Activated naive CD8-positive, alpha-beta T cell treated with anti-CD3 and anti-CD28 coated beads for 36 hours (primary cell): ENCODE results near the gene MMP21. TPM values are rescaled to one million over a fixed set of nuclear protein-coding genes. Genes with fewer than 3 reads are reported as not detected.

ENCODE experiments used
- DNase-seq: peaks from one replicate; pipeline ENCODE4 v3.0.0; 2021
- H3K27ac Mint-ChIP-seq: one replicate; pipeline ENCODE4 v1.8.0; 2022; ENCODE audit warnings: mild to moderate bottlenecking, moderate library complexity, mixed read lengths
- H3K27me3 Mint-ChIP-seq: one replicate; pipeline ENCODE4 v1.8.0; 2022; ENCODE audit warnings: mild to moderate bottlenecking, mixed read lengths
- H3K36me3 Mint-ChIP-seq: one replicate; pipeline ENCODE4 v1.8.0; 2021; ENCODE audit warnings: mild to moderate bottlenecking, mixed read lengths
- H3K4me1 Mint-ChIP-seq: one replicate; pipeline ENCODE4 v1.8.0; 2021; ENCODE audit warnings: mixed read lengths
- H3K4me3 Mint-ChIP-seq: one replicate; pipeline ENCODE4 v1.8.0; 2022; ENCODE audit warnings: mild to moderate bottlenecking, moderate library complexity, mixed read lengths
- H3K9me3 Mint-ChIP-seq: one replicate; pipeline ENCODE4 v1.8.0; 2022; ENCODE audit warnings: mixed read lengths
- total RNA-seq, 2 experiments: library from RNA; stranded (reverse); gene quantifications; one replicate each; pipeline ENCODE4 v1.2.3, GENCODE V29; 2021

MMP21 gene
- total RNA-seq, 2 experiments from 2014 or later: not detected

GRCh38 chr10:125761961-125762360 is 13.7 kb downstream of the MMP21 start:
- H3K4me1 Mint-ChIP-seq: no peaks in the 10 kb centered on the region
- H3K36me3 Mint-ChIP-seq: peaks cover 41% of the 10 kb centered on the region
- no peak overlapping the region for H3K4me3 Mint-ChIP-seq
- no peak for DNase-seq
- H3K9me3 Mint-ChIP-seq: no peaks in the 10 kb centered on the region
- peak overlapping the region; percentile 28 for H3K27ac Mint-ChIP-seq
- no peaks in the 10 kb centered on the region for H3K27me3 Mint-ChIP-seq

- Mint-ChIP-seq H3K4me1 (peaks cover 6% of the 10 kb centered on the region), H3K36me3 (peaks cover 36% of the 10 kb centered on the region), H3K27me3 (no peaks in the 10 kb centered on the region), H3K27ac (no peak overlapping the region), H3K9me3 (no peaks in the 10 kb centered on the region), H3K4me3 (no peak overlapping the region)
- DNase-seq: no peak
Observed at GRCh38 chr10:125757742-125758141, 17.9 kb downstream of the MMP21 start.

- Mint-ChIP-seq H3K4me3 (no peak overlapping the region), H3K27me3 (no peaks in the 10 kb centered on the region), H3K9me3 (no peaks in the 10 kb centered on the region), H3K27ac (no peak overlapping the region), H3K36me3 (peaks cover 35% of the 10 kb centered on the region), H3K4me1 (peaks cover 6% of the 10 kb centered on the region)
- no peak for DNase-seq
Observed at GRCh38 chr10:125756853-125757487, 18.7 kb downstream of the MMP21 start.

GRCh38 chr10:125756196-125756595 is 19.4 kb downstream of the MMP21 start:
- H3K4me1 Mint-ChIP-seq: peaks cover 6% of the 10 kb centered on the region
- peak overlapping the region; percentile 26 for H3K27ac Mint-ChIP-seq
- no peak overlapping the region for H3K4me3 Mint-ChIP-seq
- peaks cover 37% of the 10 kb centered on the region for H3K36me3 Mint-ChIP-seq
- DNase-seq: no peak
- no peaks in the 10 kb centered on the region for H3K9me3 Mint-ChIP-seq
- H3K27me3 Mint-ChIP-seq: no peaks in the 10 kb centered on the region

- no peak for DNase-seq
- Mint-ChIP-seq H3K27me3 (no peaks in the 10 kb centered on the region), H3K4me1 (peaks cover 5% of the 10 kb centered on the region), H3K4me3 (no peak overlapping the region), H3K9me3 (peaks cover 2% of the 10 kb centered on the region), H3K27ac (no peak overlapping the region), H3K36me3 (peaks cover 48% of the 10 kb centered on the region)
Observed at GRCh38 chr10:125747417-125747816, 28.2 kb downstream of the MMP21 start.

- Mint-ChIP-seq H3K4me1 (peaks cover 5% of the 10 kb centered on the region), H3K9me3 (peaks cover 2% of the 10 kb centered on the region)
Observed at GRCh38 chr10:125744909-125745308, 30.7 kb downstream of the MMP21 start.

GRCh38 chr10:125742465-125742864 is 33.2 kb downstream of the MMP21 start:
- Mint-ChIP-seq H3K36me3 (peaks cover 52% of the 10 kb centered on the region), H3K9me3 (peaks cover 2% of the 10 kb centered on the region), H3K27me3 (no peaks in the 10 kb centered on the region), H3K4me3 (no peak overlapping the region), H3K4me1 (peaks cover 5% of the 10 kb centered on the region), H3K27ac (no peak overlapping the region)
- no peak for DNase-seq

More at GRCh38 chr10:125744909-125745308, 30.7 kb downstream of the MMP21 start:
- H3K36me3 Mint-ChIP-seq: peaks cover 50% of the 10 kb centered on the region
- H3K27ac Mint-ChIP-seq: no peak overlapping the region
- H3K4me3 Mint-ChIP-seq: no peak overlapping the region
- DNase-seq: no peak
- H3K27me3 Mint-ChIP-seq: no peaks in the 10 kb centered on the region

- no peaks in the 10 kb centered on the region for H3K27me3 Mint-ChIP-seq
- DNase-seq: no peak
- H3K9me3 Mint-ChIP-seq: no peaks in the 10 kb centered on the region
- no peak overlapping the region for H3K4me3 Mint-ChIP-seq
- H3K36me3 Mint-ChIP-seq: peaks cover 53% of the 10 kb centered on the region
- peak overlapping the region; percentile 1 for H3K27ac Mint-ChIP-seq
- H3K4me1 Mint-ChIP-seq: no peaks in the 10 kb centered on the region
Observed at GRCh38 chr10:125739994-125740679, 35.5 kb downstream of the MMP21 start.

GRCh38 chr10:125738206-125738605 is 37.4 kb downstream of the MMP21 start:
- Mint-ChIP-seq H3K36me3 (peaks cover 36% of the 10 kb centered on the region), H3K27me3 (no peaks in the 10 kb centered on the region), H3K4me1 (no peaks in the 10 kb centered on the region), H3K4me3 (no peak overlapping the region), H3K9me3 (no peaks in the 10 kb centered on the region), H3K27ac (no peak overlapping the region)
- no peak for DNase-seq

- H3K4me3 Mint-ChIP-seq: no peak overlapping the region
- H3K27ac Mint-ChIP-seq: no peak overlapping the region
- H3K27me3 Mint-ChIP-seq: no peaks in the 10 kb centered on the region
- H3K36me3 Mint-ChIP-seq: peaks cover 30% of the 10 kb centered on the region
- H3K9me3 Mint-ChIP-seq: no peaks in the 10 kb centered on the region
- H3K4me1 Mint-ChIP-seq: no peaks in the 10 kb centered on the region
- no peak for DNase-seq
Observed at GRCh38 chr10:125734823-125735222, 40.8 kb downstream of the MMP21 start.

- Mint-ChIP-seq H3K27ac (no peak overlapping the region), H3K4me1 (no peaks in the 10 kb centered on the region), H3K36me3 (peaks cover 27% of the 10 kb centered on the region), H3K27me3 (no peaks in the 10 kb centered on the region), H3K4me3 (no peak overlapping the region), H3K9me3 (no peaks in the 10 kb centered on the region)
- DNase-seq: no peak
Observed at GRCh38 chr10:125734148-125734547, 41.5 kb downstream of the MMP21 start.

GRCh38 chr10:125727436-125727835 is 48.2 kb downstream of the MMP21 start:
- no peak for DNase-seq
- Mint-ChIP-seq H3K27ac (no peak overlapping the region), H3K27me3 (no peaks in the 10 kb centered on the region), H3K36me3 (peaks cover 32% of the 10 kb centered on the region), H3K4me3 (no peak overlapping the region), H3K4me1 (peaks cover 5% of the 10 kb centered on the region), H3K9me3 (no peaks in the 10 kb centered on the region)

GRCh38 chr10:125726914-125727313 is 48.7 kb downstream of the MMP21 start:
- Mint-ChIP-seq H3K27ac (no peak overlapping the region), H3K36me3 (peaks cover 32% of the 10 kb centered on the region), H3K4me3 (no peak overlapping the region), H3K4me1 (peaks cover 9% of the 10 kb centered on the region), H3K9me3 (no peaks in the 10 kb centered on the region), H3K27me3 (no peaks in the 10 kb centered on the region)
- no peak for DNase-seq

- peak overlapping the region; percentile 14 for H3K27ac Mint-ChIP-seq
- no peaks in the 10 kb centered on the region for H3K9me3 Mint-ChIP-seq
- DNase-seq: no peak
- peaks cover 25% of the 10 kb centered on the region for H3K4me1 Mint-ChIP-seq
- H3K4me3 Mint-ChIP-seq: no peak overlapping the region
- peaks cover 36% of the 10 kb centered on the region for H3K36me3 Mint-ChIP-seq
- H3K27me3 Mint-ChIP-seq: no peaks in the 10 kb centered on the region
Observed at GRCh38 chr10:125722811-125723210, 52.8 kb downstream of the MMP21 start.

- Mint-ChIP-seq H3K4me3 (peak overlapping the region; percentile 95), H3K27me3 (no peaks in the 10 kb centered on the region), H3K9me3 (peaks cover 3% of the 10 kb centered on the region), H3K4me1 (peaks cover 25% of the 10 kb centered on the region), H3K36me3 (peaks cover 35% of the 10 kb centered on the region), H3K27ac (peak overlapping the region; percentile 48)
- no peak for DNase-seq
Observed at GRCh38 chr10:125721035-125721434, 54.6 kb downstream of the MMP21 start.

- H3K4me1 Mint-ChIP-seq: peaks cover 25% of the 10 kb centered on the region
- peaks cover 3% of the 10 kb centered on the region for H3K9me3 Mint-ChIP-seq
- peak overlapping the region; percentile 96 for H3K27ac Mint-ChIP-seq
- peaks cover 30% of the 10 kb centered on the region for H3K36me3 Mint-ChIP-seq
- no peak for DNase-seq
- H3K4me3 Mint-ChIP-seq: peak overlapping the region; percentile 95
- H3K27me3 Mint-ChIP-seq: no peaks in the 10 kb centered on the region
Observed at GRCh38 chr10:125720002-125720382, 55.6 kb downstream of the MMP21 start.
